Subcutaneous adipose tissue (tissue), 4 donors: ENCODE results near the gene FUT7. TPM values are rescaled to one million over a fixed set of nuclear protein-coding genes. Genes with fewer than 3 reads are reported as not detected.

Source experiments
- CTCF ChIP-seq: fragments of 450-650 bp; IDR thresholded peaks from one replicate; pipeline ENCODE4 v1.5.1; 2016; ENCODE audit warnings: low read depth, mild to moderate bottlenecking, control low read depth, antibody characterized with exemption, moderate library complexity
- total RNA-seq, 4 donors: library from RNA; depleted of rRNA; stranded (reverse); fragments of >200 nt; gene quantifications; one replicate each; pipeline ENCODE4 v1.1.0, GENCODE V29; 2016

Gene FUT7
- total RNA-seq, 4 donors from 2014 or later, result 0.22 to 0.34 TPM; not detected in 2

- no peak for TF ChIP-seq CTCF
These were observed 19.3 kb upstream of the FUT7 start for GRCh38 chr9:137051145-137051724.

DNA sequence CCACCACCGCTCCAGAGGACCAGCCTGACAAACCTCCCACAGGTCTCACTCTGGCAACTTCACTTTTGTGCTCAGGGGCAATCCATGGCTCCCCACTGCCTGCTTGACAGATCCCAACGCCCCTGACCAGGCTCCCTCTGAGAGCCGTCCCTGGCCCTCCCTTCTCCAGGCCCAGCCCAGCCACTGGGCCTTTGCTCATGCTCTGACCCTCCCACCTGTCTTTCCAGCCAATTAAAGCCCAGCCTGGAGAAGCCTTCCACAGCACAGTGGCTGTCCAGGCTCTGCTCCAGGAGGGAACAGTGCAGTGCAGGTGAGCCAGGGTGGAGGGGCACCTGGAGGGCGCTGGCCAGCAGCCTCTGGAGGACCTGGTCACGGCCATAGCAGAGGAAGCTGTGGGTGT is 18.7 kb upstream of the FUT7 start:
- TF ChIP-seq CTCF, result no peak

DNA sequence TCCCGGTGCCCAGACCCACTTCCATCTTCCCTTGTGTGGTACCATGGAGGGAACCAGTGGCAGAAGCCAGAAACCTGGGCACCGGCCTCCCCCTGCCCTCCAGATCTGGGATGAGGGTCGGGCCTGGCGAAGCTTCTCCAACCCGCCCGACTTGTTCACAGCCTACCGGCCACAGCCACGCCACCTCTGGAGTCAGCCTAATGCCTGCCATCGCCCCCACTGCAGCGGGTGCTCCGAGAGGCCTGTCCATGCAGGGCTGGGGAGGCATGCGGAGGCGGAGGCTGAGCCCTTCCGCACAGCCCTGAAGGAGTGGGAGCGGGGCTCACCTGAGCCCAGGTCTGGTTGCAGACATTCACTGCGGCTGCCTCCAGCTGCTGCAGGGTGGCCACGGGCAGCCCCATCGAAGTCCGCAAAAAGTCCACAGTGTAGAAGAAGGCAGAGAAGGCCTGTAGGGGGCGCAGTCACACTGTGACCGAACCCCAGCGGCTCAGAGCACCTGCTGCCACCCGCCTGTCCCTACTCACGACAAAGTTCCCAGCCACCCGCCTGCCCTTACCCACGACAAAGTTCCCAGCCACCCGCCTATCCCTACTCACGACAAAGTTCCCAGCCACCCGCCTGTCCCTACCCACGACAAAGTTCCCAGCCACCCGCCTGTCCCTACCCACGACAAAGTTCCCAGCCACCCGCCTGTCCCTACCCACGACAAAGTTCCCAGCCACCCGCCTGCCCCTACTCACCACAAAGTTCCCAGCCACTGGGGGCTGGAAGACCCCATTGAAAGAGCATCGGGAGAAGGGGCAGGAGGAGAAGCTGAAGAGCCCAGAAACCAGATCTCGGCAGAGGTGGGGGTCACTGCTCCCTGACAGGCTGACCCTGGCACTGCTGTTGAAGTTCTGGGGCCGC is 17.9 kb upstream of the FUT7 start:
- TF ChIP-seq CTCF, result no peak

GRCh38 chr9:137048655-137049543 is 17.0 kb upstream of the FUT7 start:
- TF ChIP-seq CTCF, result no peak

GRCh38 chr9:137046088-137046787 is 14.3 kb upstream of the FUT7 start, which contains the start of gene NPDC1:
Gene NPDC1, minus strand, starts transcription at chr9:137046177. Its CDS starts 188 bp downstream, at chr9:137045989.
- TF ChIP-seq CTCF, result no peak

- TF ChIP-seq CTCF, result no peak
These were observed 13.6 kb upstream of the FUT7 start for GRCh38 chr9:137045294-137046087.
